BLaER1 treated with 17β-estradiol and CSF1 and Interleukin-3, amounts not matched to agents 10 nM and 100 nM (cell line): ENCODE data around the gene RNLS.

ENCODE experiments used
- H3K27ac ChIP-seq, 11 experiments: shearing (Covaris generic); formaldehyde crosslinking; 2 replicates each; pipeline ENCODE4 v1.8.1; 2022
- H3K27me3 ChIP-seq, 11 experiments: shearing (Covaris generic); formaldehyde crosslinking; 2 replicates each; pipeline ENCODE4 v1.8.1; 2022
- H3K36me3 ChIP-seq, 11 experiments: shearing (Covaris generic); formaldehyde crosslinking; 2 replicates each; pipeline ENCODE4 v1.8.1; 2022
- H3K4me1 ChIP-seq, 10 experiments: shearing (Covaris generic); formaldehyde crosslinking; 2 replicates each; pipeline ENCODE4 v1.8.1; 2022
- H3K4me2 ChIP-seq, 11 experiments: shearing (Covaris generic); formaldehyde crosslinking; 2 replicates each; pipeline ENCODE4 v1.8.1; 2022
- H3K4me3 ChIP-seq, 10 experiments: shearing (Covaris generic); formaldehyde crosslinking; 2 replicates each; pipeline ENCODE4 v1.8.1; 2022
- H3K9ac ChIP-seq, 11 experiments: shearing (Covaris generic); formaldehyde crosslinking; 2 replicates each; pipeline ENCODE4 v1.8.1; 2022
- H3K9me3 ChIP-seq, 11 experiments: shearing (Covaris generic); formaldehyde crosslinking; replicated peaks in 1 of 11; 2 replicates each; pipeline ENCODE4 v1.8.1; 2022
- H4K20me1 ChIP-seq, 11 experiments: shearing (Covaris generic); formaldehyde crosslinking; 2 replicates each; pipeline ENCODE4 v1.8.1; 2022
- Cebpa-rat ChIP-seq, 11 experiments: shearing (Covaris generic); IDR thresholded peaks; 2 replicates each; pipeline ENCODE4 v1.8.1; 2022

The RNLS gene

GRCh38 chr10:88463811-88464210 lies 119.3 kb downstream of the RNLS start:
- H3K27me3 ChIP-seq, result no peaks in the 10 kb centered on the region
- H3K9ac ChIP-seq, result no peak overlapping the region
- no peak for TF ChIP-seq Cebpa-rat (IDR thresholded peaks at IDR 0.05)
- no peaks in the 10 kb centered on the region for H3K4me1 ChIP-seq
- no peaks in the 10 kb centered on the region for H3K9me3 ChIP-seq
- H3K27ac ChIP-seq, result no peak overlapping the region
- no peak overlapping the region for H3K4me2 ChIP-seq
- H3K36me3 ChIP-seq, result no peaks in the 10 kb centered on the region
- H4K20me1 ChIP-seq, result no peaks in the 10 kb centered on the region
- H3K4me3 ChIP-seq, result no peak overlapping the region

- H3K36me3 ChIP-seq, result no peaks in the 10 kb centered on the region
- H3K9me3 ChIP-seq, result no peaks in the 10 kb centered on the region
- TF ChIP-seq Cebpa-rat (IDR thresholded peaks at IDR 0.05), result no peak
- no peak overlapping the region for H3K9ac ChIP-seq
- peaks cover 0 to 4% (median 0%) of the 10 kb centered on the region in 10 experiments; a peak in 1 of 20 replicates for H3K4me1 ChIP-seq
- H4K20me1 ChIP-seq, result no peaks in the 10 kb centered on the region
- H3K4me2 ChIP-seq, result no peak overlapping the region
- H3K27ac ChIP-seq, result no peak overlapping the region
- H3K27me3 ChIP-seq, result no peaks in the 10 kb centered on the region
- H3K4me3 ChIP-seq, result no peak overlapping the region
These were observed 121.7 kb downstream of the RNLS start for GRCh38 chr10:88461426-88461825.

DNA sequence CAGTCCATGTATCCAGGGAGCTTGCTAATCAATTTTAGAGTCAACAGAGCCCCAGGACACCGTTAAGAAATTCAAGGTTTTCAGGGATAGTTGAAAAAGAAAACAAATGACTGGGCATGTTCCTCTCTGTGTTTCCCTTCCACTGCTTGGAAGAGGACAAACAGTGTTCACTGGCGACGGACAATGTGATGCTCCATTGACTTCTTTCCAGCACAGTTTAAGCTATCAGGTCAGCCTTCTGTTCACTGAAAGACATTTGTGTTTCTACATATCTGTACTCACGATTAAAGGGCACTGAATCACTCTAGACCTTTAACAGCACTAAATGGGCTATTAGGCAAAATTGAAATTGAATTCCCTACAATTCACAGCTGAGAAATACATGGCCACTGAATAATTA lies 123.6 kb downstream of the RNLS start:
- Histone ChIP-seq H3K27me3 (no peaks in the 10 kb centered on the region), H3K36me3 (no peaks in the 10 kb centered on the region), H3K9ac (no peak overlapping the region), H3K4me3 (no peak overlapping the region), H3K27ac (no peak overlapping the region), H3K9me3 (no peaks in the 10 kb centered on the region), H3K4me1 (peaks cover 0 to 4% (median 0%) of the 10 kb centered on the region in 10 experiments; a peak in 1 of 20 replicates), H4K20me1 (no peaks in the 10 kb centered on the region), H3K4me2 (no peak overlapping the region)
- TF ChIP-seq Cebpa-rat (IDR thresholded peaks at IDR 0.05), result no peak

DNA sequence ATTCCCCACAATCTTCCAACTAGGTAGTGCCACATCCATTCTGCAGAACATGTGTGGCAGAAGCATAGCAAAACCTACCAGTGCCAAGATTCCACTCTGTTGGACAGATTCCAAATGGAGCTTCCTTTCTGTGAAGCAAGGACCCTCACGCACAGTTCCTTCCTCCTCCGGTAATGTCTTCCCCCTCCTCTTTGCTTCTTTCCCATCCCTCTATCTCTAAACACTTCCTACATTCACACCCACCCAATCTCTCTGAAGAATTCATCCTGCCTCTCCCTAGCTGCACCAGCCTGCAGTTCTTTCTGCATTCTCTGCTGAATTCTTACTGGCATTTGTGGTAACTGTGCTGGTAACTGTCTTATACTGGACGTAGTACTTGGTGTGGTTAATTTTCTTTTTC lies 124.9 kb downstream of the RNLS start:
- Histone ChIP-seq H3K27ac (no peak overlapping the region), H3K9me3 (no peaks in the 10 kb centered on the region), H3K36me3 (no peaks in the 10 kb centered on the region), H3K4me2 (0 out of 22 replicates have a peak overlapping the region, but pooled peaks of 1 of the 11 experiments have one; percentile 0), H3K4me1 (peaks cover 0 to 4% (median 0%) of the 10 kb centered on the region in 10 experiments; a peak in 1 of 20 replicates), H3K27me3 (no peaks in the 10 kb centered on the region), H3K9ac (no peak overlapping the region), H4K20me1 (no peaks in the 10 kb centered on the region), H3K4me3 (no peak overlapping the region)
- TF ChIP-seq Cebpa-rat (IDR thresholded peaks at IDR 0.05), result no peak

DNA sequence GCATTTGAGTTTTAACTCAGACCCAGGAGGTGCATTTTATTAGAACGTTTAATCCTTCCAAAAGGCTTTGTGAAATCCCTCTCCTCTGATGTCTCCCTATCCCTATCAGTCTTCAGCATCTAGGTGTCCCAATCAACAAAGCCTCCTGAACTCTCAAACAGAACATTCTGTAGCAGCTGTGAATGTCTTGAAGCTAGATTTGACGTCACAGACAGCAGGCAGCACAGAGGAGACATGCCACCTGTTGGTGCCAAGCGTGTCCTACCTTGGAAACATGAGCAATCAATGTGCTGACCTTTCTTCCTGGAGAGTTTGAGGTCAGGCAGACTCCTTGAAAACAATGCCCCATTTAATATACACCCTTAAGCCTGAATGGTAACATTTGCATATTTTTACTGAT lies 125.5 kb downstream of the RNLS start:
- peaks cover 0 to 4% (median 0%) of the 10 kb centered on the region in 10 experiments; a peak in 1 of 20 replicates for H3K4me1 ChIP-seq
- H3K4me3 ChIP-seq, result no peak overlapping the region
- H3K4me2 ChIP-seq, result no peak overlapping the region
- no peak overlapping the region for H3K9ac ChIP-seq
- H3K36me3 ChIP-seq, result no peaks in the 10 kb centered on the region
- TF ChIP-seq Cebpa-rat (IDR thresholded peaks at IDR 0.05), result no peak
- H4K20me1 ChIP-seq, result no peaks in the 10 kb centered on the region
- no peak overlapping the region for H3K27ac ChIP-seq
- no peaks in the 10 kb centered on the region for H3K27me3 ChIP-seq
- H3K9me3 ChIP-seq, result no peaks in the 10 kb centered on the region

- H3K27me3 ChIP-seq, result no peaks in the 10 kb centered on the region
- H3K9ac ChIP-seq, result no peak overlapping the region
- H3K36me3 ChIP-seq, result no peaks in the 10 kb centered on the region
- H3K4me1 ChIP-seq, result peaks cover 0 to 4% (median 0%) of the 10 kb centered on the region in 10 experiments; a peak in 1 of 20 replicates
- no peaks in the 10 kb centered on the region for H3K9me3 ChIP-seq
- H3K4me3 ChIP-seq, result no peak overlapping the region
- peak in 1 of 11 experiments; percentile 21; a peak in 1 of 22 replicates for TF ChIP-seq Cebpa-rat (IDR thresholded peaks at IDR 0.05)
- no peak overlapping the region for H3K27ac ChIP-seq
- H4K20me1 ChIP-seq, result no peaks in the 10 kb centered on the region
- no peak overlapping the region for H3K4me2 ChIP-seq
These were observed 126.4 kb downstream of the RNLS start for GRCh38 chr10:88456730-88457129.

DNA sequence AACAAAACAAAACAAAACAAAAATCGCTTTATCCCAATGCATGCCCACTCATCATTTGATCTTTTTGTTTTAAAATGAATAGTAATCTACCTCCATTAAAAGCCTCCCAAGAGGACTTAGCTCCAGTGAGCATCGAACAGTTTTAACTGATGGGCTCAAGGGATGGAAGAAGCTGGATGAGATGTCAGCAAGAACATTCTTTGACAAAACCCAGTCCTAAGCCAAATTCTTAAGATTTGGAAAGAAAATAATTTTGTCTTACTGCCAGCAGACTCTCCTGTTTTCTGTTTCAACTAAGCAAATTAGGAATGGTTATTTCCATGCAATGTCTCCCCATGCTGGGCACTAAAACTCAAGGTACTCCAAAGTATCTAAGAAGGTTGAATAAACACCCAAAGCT lies 127.3 kb downstream of the RNLS start:
- Histone ChIP-seq H3K9me3 (no peaks in the 10 kb centered on the region), H3K9ac (no peak overlapping the region), H4K20me1 (no peaks in the 10 kb centered on the region), H3K4me3 (no peak overlapping the region), H3K27me3 (no peaks in the 10 kb centered on the region), H3K4me2 (no peak overlapping the region), H3K4me1 (peaks cover 0 to 4% (median 0%) of the 10 kb centered on the region in 10 experiments; a peak in 1 of 20 replicates), H3K27ac (no peak overlapping the region), H3K36me3 (no peaks in the 10 kb centered on the region)
- TF ChIP-seq Cebpa-rat (IDR thresholded peaks at IDR 0.05), result no peak

- Histone ChIP-seq H3K9ac (no peak overlapping the region), H3K27me3 (no peaks in the 10 kb centered on the region), H3K36me3 (no peaks in the 10 kb centered on the region), H3K27ac (no peak overlapping the region), H3K4me3 (no peak overlapping the region), H3K4me1 (no peaks in the 10 kb centered on the region), H3K4me2 (no peak overlapping the region), H4K20me1 (no peaks in the 10 kb centered on the region), H3K9me3 (no peaks in the 10 kb centered on the region)
- no peak for TF ChIP-seq Cebpa-rat (IDR thresholded peaks at IDR 0.05)
These were observed 132.9 kb downstream of the RNLS start for GRCh38 chr10:88450201-88450600.

DNA sequence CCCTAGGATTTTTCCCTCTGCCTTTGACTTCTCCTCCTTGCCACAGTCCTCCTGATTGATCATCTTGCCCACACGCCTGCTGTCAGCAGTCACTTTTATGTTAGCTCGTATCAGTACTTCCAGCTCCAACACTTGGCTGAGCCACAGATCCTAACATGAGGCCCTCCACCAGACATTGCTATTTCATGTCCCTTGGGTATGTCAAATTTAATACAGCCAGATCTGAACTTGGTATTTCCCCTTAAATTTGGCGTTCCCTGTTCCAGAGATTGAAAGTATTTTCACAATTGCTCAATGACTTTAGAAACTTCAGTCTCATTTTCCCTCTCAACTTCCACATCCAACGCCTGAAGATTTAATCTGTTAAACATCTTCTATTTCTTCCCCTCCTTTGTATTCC lies 140.4 kb downstream of the RNLS start:
- Histone ChIP-seq H3K36me3 (no peaks in the 10 kb centered on the region), H3K9me3 (peaks cover 0 to 13% (median 4%) of the 10 kb centered on the region in 11 experiments; a peak in 5 of 22 replicates), H3K27me3 (no peaks in the 10 kb centered on the region), H3K4me2 (no peak overlapping the region), H3K27ac (no peak overlapping the region), H3K4me1 (no peaks in the 10 kb centered on the region), H3K9ac (no peak overlapping the region), H3K4me3 (no peak overlapping the region), H4K20me1 (no peaks in the 10 kb centered on the region)
- TF ChIP-seq Cebpa-rat (IDR thresholded peaks at IDR 0.05), result no peak

DNA sequence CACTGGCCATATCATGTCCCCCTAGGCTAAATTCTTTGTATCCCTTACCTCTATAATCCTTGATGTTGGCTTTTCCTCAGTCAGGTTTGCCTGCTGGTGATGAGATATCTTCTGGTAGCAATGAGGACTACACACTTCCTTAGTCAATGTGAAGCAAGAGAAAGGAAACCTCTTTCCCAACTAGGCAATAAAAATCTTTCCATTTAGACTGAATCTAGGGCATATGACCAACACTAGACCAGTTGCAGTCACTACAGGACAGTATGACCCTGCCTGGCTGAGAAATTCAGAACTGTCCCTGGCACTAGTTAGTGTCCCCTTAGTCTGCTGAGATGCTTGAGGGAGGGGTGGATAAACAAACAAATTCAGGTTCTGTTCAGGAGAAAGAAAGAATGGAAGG lies 142.6 kb downstream of the RNLS start:
- Histone ChIP-seq H3K36me3 (no peaks in the 10 kb centered on the region), H3K9ac (no peak overlapping the region), H3K4me2 (no peak overlapping the region), H3K4me3 (no peak overlapping the region), H3K27me3 (no peaks in the 10 kb centered on the region), H3K4me1 (no peaks in the 10 kb centered on the region), H3K27ac (no peak overlapping the region), H4K20me1 (no peaks in the 10 kb centered on the region), H3K9me3 (peaks cover 0 to 13% (median 4%) of the 10 kb centered on the region in 11 experiments; a peak in 5 of 22 replicates)
- no peak for TF ChIP-seq Cebpa-rat (IDR thresholded peaks at IDR 0.05)
